GM12878 (cell line): Measurements from ENCODE around the gene FGGY. TPM values are rescaled to one million over a fixed set of nuclear protein-coding genes. Genes with fewer than 3 reads are reported as not detected.

Source experiments
- ATAC-seq: fragments of 200-7000 bp; cut with Tn5 transposase; 3 replicates; pipeline ENCODE4 v1.9.1; 2020; ENCODE audit warnings: mild to moderate bottlenecking, moderate library complexity
- BruUV-seq: library from RNA; stranded (reverse); fragments of 400-500 nt; replicated peaks from 2 replicates; lab custom pipeline; 2021; lab: Mats Ljungman, UMichigan
- CTCF ChIA-PET: fragments of 300-600 bp; sonication (Branson Sonifier 250); formaldehyde crosslinking; extraction: SDS; loops from one replicate; lab custom pipeline; 2021; ENCODE audit warnings: inconsistent platforms; lab: Yijun Ruan, JAX
- POLR2A ChIA-PET: fragments of 350-600 bp; formaldehyde crosslinking; extraction: SDS; loops from one replicate; lab custom pipeline; 2021; ENCODE audit warnings: inconsistent platforms; lab: Charles Lee
- RAD21 ChIA-PET: fragments of 300-600 bp; sonication (Branson Sonifier 250); formaldehyde crosslinking; loops from one replicate; lab custom pipeline; 2023; ENCODE audit warnings: antibody characterized with exemption; ENCODE audit not compliant: unreplicated experiment; lab: Charles Lee
- SMC1A ChIA-PET: fragments of 300-600 bp; sonication (Branson Sonifier 250); formaldehyde crosslinking; loops from one replicate; lab custom pipeline; 2023; ENCODE audit not compliant: unreplicated experiment, uncharacterized antibody; lab: Charles Lee
- DNase-seq: peaks from one replicate; pipeline ENCODE4 v3.0.0-alpha.2; 2011; ENCODE audit warnings: low read depth, low spot score
- FAIRE-seq: peaks from 3 replicates; lab custom pipeline; 2011; peaks lifted over from hg19 to GRCh38; lab: Jason Lieb, UNC
- H2AFZ ChIP-seq: 2 replicates; pipeline ENCODE4 v1.6.0; 2011; ENCODE audit warnings: low read depth, low read length, control low read depth; ENCODE audit not compliant: control insufficient read depth
- H3K27ac ChIP-seq: 2 replicates; pipeline ENCODE4 v1.5.1; 2011; ENCODE audit warnings: control low read depth; ENCODE audit not compliant: control insufficient read depth, insufficient read depth
- H3K27me3 ChIP-seq, 2 experiments: replicated peaks in 1 of 2; 2 replicates each; pipeline versions ENCODE4 v1.6.0 to v1.6.1; 2011; ENCODE audit warnings: low read length in 1 of 2; ENCODE audit not compliant: control insufficient read depth in 2 of 2, insufficient read depth in 2 of 2
- H3K36me3 ChIP-seq, 2 experiments: 2 replicates each; pipeline ENCODE4 v1.5.1; 2011; ENCODE audit warnings: low read length in 1 of 2; ENCODE audit not compliant: control insufficient read depth in 2 of 2, insufficient read depth in 2 of 2
- H3K4me1 ChIP-seq: 2 replicates; pipeline ENCODE4 v1.6.1; 2011; ENCODE audit warnings: mild to moderate bottlenecking, low read length, moderate library complexity, mixed read lengths; ENCODE audit not compliant: control insufficient read depth, insufficient read depth
- H3K4me2 ChIP-seq: 2 replicates; pipeline ENCODE4 v1.6.0; 2011; ENCODE audit warnings: control low read depth; ENCODE audit not compliant: control insufficient read depth, insufficient read depth
- H3K4me3 ChIP-seq: fragments of 200-600 bp; sonication (generic); 2 replicates; pipeline ENCODE4 v1.5.1; 2016
- H3K79me2 ChIP-seq: 2 replicates; pipeline ENCODE4 v1.6.0; 2011; ENCODE audit warnings: low read length; ENCODE audit not compliant: control insufficient read depth, insufficient read depth
- H3K9ac ChIP-seq: 2 replicates; pipeline ENCODE4 v1.8.0; 2011; ENCODE audit warnings: low read length, control low read depth, mixed read lengths; ENCODE audit not compliant: control insufficient read depth, insufficient read depth
- H3K9me3 ChIP-seq: replicated peaks from 3 replicates; pipeline ENCODE4 v1.5.1; 2011; ENCODE audit warnings: mild to moderate bottlenecking, low read length; ENCODE audit not compliant: control insufficient read depth, insufficient read depth
- H4K20me1 ChIP-seq: 2 replicates; pipeline ENCODE4 v1.6.0; 2011; ENCODE audit not compliant: control insufficient read depth, insufficient read depth
- ASH2L ChIP-seq: fragments of 300-600, 200-600 bp; sonication (generic); IDR thresholded peaks from 2 replicates; pipeline ENCODE4 v1.6.1; 2017; ENCODE audit warnings: low read depth, mild to moderate bottlenecking, borderline replicate concordance
- E4F1 ChIP-seq: fragments of 450-650 bp; IDR thresholded peaks from 2 replicates; pipeline ENCODE4 v1.6.1; 2018; ENCODE audit warnings: borderline replicate concordance, mild to moderate bottlenecking; ENCODE audit not compliant: partially characterized antibody
- NKRF ChIP-seq: fragments of 450-650 bp; conservative IDR thresholded peaks from 2 replicates; pipeline ENCODE4 v1.6.1; 2017; ENCODE audit warnings: mild to moderate bottlenecking, moderate library complexity
- POLR2AphosphoS5 ChIP-seq: IDR thresholded peaks from 2 replicates; pipeline ENCODE4 v1.6.1; 2011; ENCODE audit warnings: mild to moderate bottlenecking, low read length, inconsistent platforms
- SPI1 ChIP-seq: IDR thresholded peaks from 2 replicates; pipeline ENCODE4 v1.6.1; 2011; ENCODE audit warnings: low read depth, mild to moderate bottlenecking, low read length, moderate library complexity, borderline replicate concordance; ENCODE audit not compliant: insufficient read depth
- TCF7 ChIP-seq: IDR thresholded peaks from 2 replicates; pipeline ENCODE4 v1.6.1; 2014; ENCODE audit warnings: antibody characterized with exemption, borderline replicate concordance
- ZSCAN29 ChIP-seq: fragments of 450-650 bp; IDR thresholded peaks from 2 replicates; pipeline ENCODE4 v1.6.1; 2017; ENCODE audit warnings: mild to moderate bottlenecking, moderate library complexity
- WGBS: methylation state at CpG from one replicate; pipeline ENCODE4 v1.1.6; 2016; ENCODE audit warnings: low lambda C conversion rate; ENCODE audit not compliant: insufficient replicate concordance, insufficient coverage; ENCODE audit errors: missing lambda C conversion rate; 5-methylcytosine and 5-hydroxymethylcytosine counted together
- in situ Hi-C: fragments of 300-500 bp; cut with MboI; formaldehyde crosslinking; loops from 9 replicates; pipeline ENCODE4 v1.14.3; 2018; ENCODE audit warnings: mixed read lengths
- intact Hi-C: fragments of 100-400 bp; cut with micrococcal nuclease; formaldehyde crosslinking; loops from one replicate; pipeline ENCODE4 v1.14.2; 2022; ENCODE audit not compliant: unreplicated experiment
- polyA plus RNA-seq, 11 experiments: library from polyadenylated mRNA; depleted of rRNA in 4 of 11; unstranded in 6 of 11; stranded (reverse) in 5 of 11; fragments of >200 nt; fragmentation: Nextera tagmentation in 4 of 11; fragmentation: Illumina TruSeq in 1 of 11; extraction: Ambion mirVana in 4 of 11; extraction: Trizol in 1 of 11; gene quantifications; 1 replicate in 1 of 11; 2 replicates in 10 of 11; pipeline versions ENCODE4 v1.2.1 to v1.2.3, GENCODE V29; 2011 to 2016; ENCODE audit warnings: inconsistent platforms in 2 of 11, missing spikeins in 2 of 11, low read depth in 1 of 11
- total RNA-seq, 4 experiments: library from RNA; depleted of rRNA in 3 of 4; stranded (reverse); fragments of >200 nt in 3 of 4; fragmentation: Illumina TruSeq in 1 of 4; extraction: Trizol in 1 of 4; gene quantifications; 2 replicates each; pipeline versions ENCODE4 v1.2.1 to v1.2.3, GENCODE V29; 2013 to 2021

The FGGY gene
- total and polyA plus RNA-seq, 10 of the 15 experiments (the other 5 are each of a cell fraction or from before 2014, with no cell fraction given), result 6.2 to 11.9 (median 7.5) TPM

GRCh38 chr1:59322814-59323213 lies 25.9 kb downstream of the FGGY start:
- Histone ChIP-seq H3K4me3 (no peak overlapping the region), H3K36me3 (no peaks in the 10 kb centered on the region), H3K4me1 (no peaks in the 10 kb centered on the region), H4K20me1 (no peaks in the 10 kb centered on the region), H3K27ac (no peak overlapping the region), H3K4me2 (no peak overlapping the region), H3K27me3 (no peaks in the 10 kb centered on the region), H3K9me3 (no peaks in the 10 kb centered on the region), H2AFZ (no peak overlapping the region), H3K9ac (no peak overlapping the region), H3K79me2 (no peaks in the 10 kb centered on the region)
- ChIA-PET POLR2A (no interaction called here), SMC1A (no interaction called here), RAD21 (interaction anchor here (1.5 kb wide), 1 partner anchor 27 kb away, joined by 3 read pairs; no protein-coding TSS in a partner anchor), CTCF (no interaction called here)
- ATAC-seq (no peak), FAIRE-seq (no peak), DNase-seq (no peak)
- 100% methylated on average over 2 of the region's 2 CpGs for WGBS
- no TSS peak for BruUV-seq
- intact Hi-C loops (no loop called here), in situ Hi-C loops (no loop called here)
- TF ChIP-seq ZSCAN29, result no peak
- TF ChIP-seq TCF7, result no peak
- no peak for TF ChIP-seq E4F1
- TF ChIP-seq ASH2L, result no peak
- no peak for TF ChIP-seq POLR2AphosphoS5
- TF ChIP-seq SPI1, result no peak
- no peak for TF ChIP-seq NKRF
